Right ventricle myocardium inferior (tissue), 1 donor: ENCODE results near the gene IKZF2. TPM values are rescaled to one million over a fixed set of nuclear protein-coding genes. Genes with fewer than 3 reads are reported as not detected.
A peak's percentile ranks its signal among the peaks of the same experiment; 100 is the strongest.

Experiments
- ATAC-seq: fragments of 200-7000 bp; cut with Tn5 transposase; one replicate; pipeline ENCODE4 v1.9.1; 2020; ENCODE audit warnings: mild to moderate bottlenecking, moderate library complexity
- DNase-seq: peaks from one replicate; pipeline ENCODE4 v3.0.0; 2021; ENCODE audit errors: missing footprints
- intact Hi-C: fragments of 100-400 bp; cut with DNase I; formaldehyde crosslinking; loops from one replicate; pipeline ENCODE4 v1.11.0; 2022
- total RNA-seq: library from RNA; stranded (reverse); fragmentation: NEBNext Ultra II Directional; extraction: Animal tissue kit (Norgen Biotek cat#: 25700); gene quantifications from one replicate; pipeline ENCODE4 v1.2.1, GENCODE V29; 2021
- donor health status: DM: no; HTN: yes; CAD: no; lungs with severe emphysema.

IKZF2 gene
- total RNA-seq, 1 donor from 2014 or later, result 4.7 TPM

DNA sequence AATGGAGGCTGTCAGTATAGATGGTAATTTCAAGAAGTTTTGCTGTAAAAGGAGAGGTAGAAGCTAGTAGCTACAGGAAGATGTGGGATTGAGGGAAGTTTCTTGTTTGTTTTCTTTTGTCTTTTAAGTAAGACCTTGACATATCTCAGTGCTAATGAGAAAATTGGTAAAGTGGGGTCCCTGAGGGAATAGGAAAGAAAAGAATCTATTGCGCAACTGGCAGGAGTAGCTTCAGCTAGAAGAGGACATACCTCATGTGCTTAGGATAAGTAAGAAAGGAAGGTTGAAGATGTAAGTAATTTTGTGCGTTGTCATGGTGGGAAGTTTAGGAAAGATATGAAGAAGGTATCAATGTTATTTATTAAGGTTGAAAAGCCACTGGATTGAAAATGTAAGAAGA, 8.4 kb upstream of the IKZF2 start:
- intact Hi-C loops, result loop anchor here (10.0 kb wide), 2 partner anchors 155 to 315 kb away; no protein-coding TSS in a partner anchor
- DNase-seq (no peak), ATAC-seq (no peak)

- ATAC-seq, result no peak
Observed at GRCh38 chr2:213157242-213157641, 5.8 kb upstream of the IKZF2 start.

GRCh38 chr2:213156717-213157116, 5.3 kb upstream of the IKZF2 start:
- intact Hi-C loops, result loop anchor here (10.0 kb wide), 2 partner anchors 152 to 312 kb away; no protein-coding TSS in a partner anchor

More at GRCh38 chr2:213157242-213157641, 5.8 kb upstream of the IKZF2 start:
- intact Hi-C loops, result loop anchor here (10.0 kb wide), 2 partner anchors 152 to 312 kb away; no protein-coding TSS in a partner anchor
- no peak for DNase-seq

GRCh38 chr2:213152888-213153287, 1.5 kb upstream of the IKZF2 start:
- DNase-seq, result no peak
- intact Hi-C loops, result loop anchor here (1.0 to 10.0 kb wide), 5 partner anchors 51 to 466 kb away; no protein-coding TSS in a partner anchor
- ATAC-seq, result no peak

More at GRCh38 chr2:213156717-213157116, 5.3 kb upstream of the IKZF2 start:
- DNase-seq (no peak), ATAC-seq (no peak)

DNA sequence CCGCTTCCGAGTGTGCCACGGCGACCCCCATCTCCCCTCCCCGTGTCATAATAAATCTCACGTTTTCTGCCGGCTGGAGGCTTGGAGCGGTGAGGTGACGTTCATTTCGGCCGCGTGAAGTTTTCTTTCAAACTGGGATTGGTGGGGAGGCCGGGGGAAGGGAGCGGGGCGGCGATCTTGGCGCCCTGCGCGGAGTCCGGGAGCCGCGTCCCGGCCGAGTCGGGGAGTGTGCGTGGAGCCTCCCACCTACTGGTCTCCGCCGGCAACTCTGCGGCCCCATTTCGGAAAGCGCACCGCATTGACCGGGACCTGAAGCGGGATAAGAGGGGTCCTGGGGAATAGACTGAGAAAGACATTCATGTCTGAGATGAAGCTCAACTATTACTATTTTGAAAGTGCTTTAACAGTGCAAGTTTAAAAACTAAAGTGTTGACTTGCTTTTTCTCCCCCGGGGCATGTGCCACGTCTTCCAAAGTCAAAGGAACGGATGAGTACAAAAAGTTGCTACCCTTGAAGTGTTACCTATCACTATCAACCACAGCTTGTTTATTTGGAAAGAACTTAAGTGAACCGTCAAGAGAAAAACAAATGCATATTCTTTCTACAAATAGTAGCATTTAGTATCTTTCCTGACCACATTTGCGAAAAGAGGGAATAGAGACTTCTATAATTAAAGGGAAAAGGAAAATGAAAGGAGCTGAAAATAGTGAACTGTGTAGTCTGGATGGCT, 818 bp upstream of the IKZF2 start:
- intact Hi-C loops, result loop anchor here (2.0 to 10.0 kb wide), 4 partner anchors 50 to 465 kb away; no protein-coding TSS in a partner anchor
- DNase-seq (peak; percentile 88), ATAC-seq (peak; percentile 87)

- no peak for ATAC-seq
- DNase-seq, result no peak
- intact Hi-C loops, result loop anchor here (5.0 to 10.0 kb wide), 3 partner anchors 48 to 306 kb away; no protein-coding TSS in a partner anchor
Observed at GRCh38 chr2:213150315-213151097, 906 bp downstream of the IKZF2 start.

- intact Hi-C loops, result loop anchor here (5.0 to 10.0 kb wide), 3 partner anchors 48 to 305 kb away; no protein-coding TSS in a partner anchor
- no peak for DNase-seq
- ATAC-seq, result no peak
Observed at GRCh38 chr2:213149949-213150314, 1.5 kb downstream of the IKZF2 start.

DNA sequence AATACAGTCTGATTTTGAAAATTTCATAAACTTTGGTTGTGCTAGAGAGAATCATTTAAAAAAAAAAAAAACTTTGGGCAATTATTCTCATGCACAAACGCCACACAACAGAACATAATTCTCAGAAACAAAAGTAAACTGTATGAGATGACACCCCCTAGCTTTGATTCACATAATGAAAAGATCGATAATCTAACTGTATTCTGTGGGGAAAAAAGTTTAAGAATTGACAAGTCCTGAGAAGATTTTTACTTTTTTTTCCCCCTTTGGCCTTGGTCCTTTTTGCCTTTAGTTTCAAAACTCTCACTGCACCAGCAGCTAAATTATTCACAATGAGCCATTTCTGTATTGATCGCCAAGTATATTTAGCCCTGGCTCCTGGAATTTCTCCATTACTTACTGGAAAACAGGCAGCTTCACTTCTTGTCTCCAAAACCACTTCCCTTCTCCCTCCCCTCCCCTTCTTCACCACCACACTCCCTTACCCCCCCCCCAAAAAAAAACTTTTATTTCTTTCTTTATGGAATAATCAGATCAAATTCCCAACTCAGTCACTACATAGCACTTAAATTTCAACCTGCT, 2.0 kb downstream of the IKZF2 start:
- no peak for DNase-seq
- intact Hi-C loops, result no loop called here
- ATAC-seq, result no peak

DNA sequence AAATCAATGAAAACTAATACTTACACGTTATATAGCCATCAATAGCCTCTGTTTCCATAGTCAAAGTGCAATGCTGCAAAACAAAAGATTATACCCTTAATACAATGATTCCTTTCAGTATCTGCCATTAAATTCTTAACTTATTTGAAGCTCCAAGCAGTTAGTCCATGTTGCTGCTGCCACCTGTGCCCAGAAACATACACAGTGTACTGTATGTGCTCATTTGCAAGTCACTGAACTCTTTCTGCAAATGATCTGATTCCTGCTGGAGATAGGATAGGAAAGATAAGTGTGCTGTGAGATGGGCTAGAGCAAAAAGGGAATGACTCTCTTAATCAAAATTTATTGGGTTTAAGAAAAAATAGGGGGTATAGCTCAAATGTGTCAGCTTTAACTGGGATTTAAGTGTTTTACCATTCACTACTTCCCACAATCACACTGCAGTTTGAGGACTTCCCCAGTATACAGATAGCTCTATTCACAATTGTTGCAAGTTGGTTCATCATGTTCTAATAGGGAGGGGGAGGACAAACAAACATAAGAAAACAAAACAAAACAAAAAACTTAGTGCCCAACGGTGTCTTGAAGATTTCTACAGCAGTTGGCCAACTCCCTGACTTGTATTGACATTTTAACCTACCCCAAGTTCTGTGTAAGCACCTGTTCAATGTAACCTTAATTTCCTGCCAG, 2.7 kb downstream of the IKZF2 start:
- ATAC-seq, result no peak
- no peak for DNase-seq
- intact Hi-C loops, result no loop called here

- DNase-seq, result no peak
- ATAC-seq, result no peak
- intact Hi-C loops, result no loop called here
Observed at GRCh38 chr2:213147538-213147937, 3.9 kb downstream of the IKZF2 start.

GRCh38 chr2:213145715-213146242, 5.6 kb downstream of the IKZF2 start:
- DNase-seq, result no peak
- ATAC-seq, result no peak
- intact Hi-C loops, result no loop called here

GRCh38 chr2:213137064-213137463, 14.3 kb downstream of the IKZF2 start:
- no peak for DNase-seq
- no peak for ATAC-seq
- intact Hi-C loops, result no loop called here

DNA sequence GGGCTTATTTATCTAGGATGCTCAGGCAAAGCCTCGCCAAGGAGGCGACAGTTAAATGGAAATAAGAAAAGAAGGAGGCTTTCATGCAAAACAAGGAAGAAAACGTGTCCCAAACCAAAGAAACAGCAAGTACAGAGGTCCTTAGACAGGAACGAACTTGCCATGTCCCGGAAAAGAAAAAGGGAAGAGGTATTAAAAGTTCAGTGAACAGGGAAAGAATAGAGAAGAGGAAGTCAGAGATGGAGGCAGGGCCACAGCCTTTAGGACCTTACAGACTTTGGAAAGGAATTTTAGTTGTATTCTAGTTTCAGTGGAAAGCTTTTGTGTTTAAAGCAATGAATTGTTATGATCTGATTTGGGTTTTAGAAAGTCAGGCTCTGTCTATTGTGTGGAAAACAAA, 22.1 kb downstream of the IKZF2 start:
- DNase-seq (no peak), ATAC-seq (peak; percentile 37)
- intact Hi-C loops, result no loop called here

DNA sequence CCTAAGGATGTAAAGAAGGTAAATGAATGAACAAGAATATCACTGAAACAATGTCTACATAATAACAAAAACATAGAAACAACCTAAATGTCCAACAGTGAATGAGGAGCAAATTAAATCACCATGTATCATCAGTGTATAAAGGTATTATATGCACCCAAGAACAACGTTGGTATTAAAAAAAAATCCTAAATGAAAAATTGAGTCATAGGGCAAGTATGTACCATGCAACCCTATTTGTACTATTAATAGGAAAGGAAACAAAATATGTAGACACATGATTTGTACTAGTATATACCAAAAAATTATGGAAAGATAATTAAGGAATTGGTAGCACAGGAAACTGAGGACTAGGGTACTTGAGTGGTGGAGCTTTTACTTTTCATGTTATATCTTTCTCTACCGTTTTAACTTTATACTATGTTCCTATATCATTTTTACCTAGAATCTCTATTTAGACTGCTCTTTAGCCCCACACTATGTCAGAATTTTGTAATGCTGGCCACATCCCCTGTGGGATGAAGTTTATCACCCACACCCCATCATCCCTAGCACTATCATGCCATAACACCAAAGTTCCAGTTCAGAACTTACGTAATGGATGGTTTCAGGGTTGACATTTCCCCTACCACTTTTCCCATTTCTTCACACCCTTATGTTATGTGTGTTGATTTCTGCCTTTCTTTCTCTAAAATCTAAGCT, 25.6 kb downstream of the IKZF2 start:
- DNase-seq (no peak), ATAC-seq (no peak)
- intact Hi-C loops, result no loop called here

DNA sequence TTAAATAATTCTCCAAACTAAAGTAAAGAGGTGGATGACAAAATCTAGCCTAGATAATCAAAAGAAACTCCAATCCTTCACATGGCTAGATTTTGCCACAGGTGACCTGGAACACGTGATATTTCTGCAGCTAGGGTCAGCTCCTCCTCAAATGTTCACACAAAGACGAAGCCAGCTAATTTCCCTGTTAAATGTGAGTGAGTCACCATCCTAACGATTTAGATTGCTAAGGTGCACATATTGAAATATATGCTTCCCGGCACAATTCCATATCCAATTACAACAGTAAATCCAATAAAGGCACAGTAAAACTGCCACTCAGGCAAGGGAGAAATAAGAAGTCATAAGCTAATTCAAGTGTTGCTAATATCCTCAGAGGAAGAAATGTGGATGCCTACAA, 28.7 kb downstream of the IKZF2 start:
- DNase-seq, result no peak
- ATAC-seq, result no peak
- intact Hi-C loops, result no loop called here

DNA sequence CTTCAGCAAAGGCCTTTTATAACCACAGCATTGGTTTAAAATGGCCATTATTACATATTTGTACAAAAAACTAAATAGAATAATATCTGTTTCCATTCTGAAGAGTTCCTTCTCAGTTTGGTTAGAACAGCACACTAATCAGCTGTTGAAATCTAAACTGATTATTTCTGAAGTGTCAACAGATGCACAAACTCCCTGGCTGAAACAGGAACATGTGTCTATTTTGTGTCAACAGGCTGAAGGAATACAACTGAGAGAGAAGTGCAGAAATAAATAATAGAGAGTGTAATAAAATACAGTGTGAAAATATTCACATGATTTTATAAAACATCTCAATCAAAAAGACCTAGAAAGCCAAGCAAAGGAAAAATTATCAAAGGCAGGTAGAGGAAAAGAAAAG, 29.7 kb downstream of the IKZF2 start:
- DNase-seq (no peak), ATAC-seq (no peak)
- intact Hi-C loops, result no loop called here

DNA sequence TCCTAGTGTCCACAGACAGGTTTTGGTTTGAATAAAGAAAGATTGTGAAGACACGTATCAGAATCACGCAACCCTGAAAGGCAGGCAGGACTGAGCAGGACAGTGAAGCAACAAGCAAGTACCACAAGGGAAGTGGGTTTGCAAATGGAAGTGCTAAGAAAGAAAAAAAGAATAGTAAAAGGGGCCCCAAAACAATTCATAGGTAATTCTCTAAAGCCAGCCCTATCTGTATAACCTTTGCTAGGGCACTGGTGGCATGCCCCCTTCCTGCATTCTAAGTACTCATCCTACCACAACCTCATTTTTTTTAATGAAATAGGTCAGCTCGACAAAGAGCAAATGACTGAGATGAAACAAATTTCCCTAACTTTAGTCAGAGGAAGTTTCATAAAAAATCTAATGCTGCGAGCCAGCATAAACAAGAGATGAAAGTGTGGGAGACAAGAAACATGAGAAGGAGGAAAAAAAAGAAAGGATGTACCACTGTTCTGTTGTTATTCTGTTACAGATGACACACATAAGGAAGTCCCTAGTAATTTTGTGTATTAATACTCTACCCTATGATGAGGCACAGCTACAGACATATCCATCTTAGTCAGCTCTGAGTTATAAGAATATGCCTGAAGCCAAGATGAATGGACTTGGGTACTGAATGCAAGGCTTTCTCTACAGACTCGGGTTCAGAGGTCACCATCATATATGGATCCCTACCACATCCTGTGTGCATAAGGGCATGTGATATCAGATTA, 32.2 kb downstream of the IKZF2 start:
- DNase-seq, result no peak
- no peak for ATAC-seq
- intact Hi-C loops, result no loop called here
